GM18909 (cell line): ENCODE results near the gene SMIM35.

Experiments used
- ATAC-seq: cut with Tn5 transposase; IDR thresholded peaks from one replicate; pipeline ENCODE4 v1.9.1; 2021; ENCODE audit warnings: mild to moderate bottlenecking; ENCODE audit not compliant: unreplicated experiment, poor library complexity

SMIM35 gene

GRCh38 chr11:118046051-118046963 is 40.5 kb downstream of the SMIM35 start:
- ATAC-seq, result no peak

- no peak for ATAC-seq
These were observed 41.6 kb downstream of the SMIM35 start for GRCh38 chr11:118045191-118045590.

GRCh38 chr11:118042796-118043195 is 44.0 kb downstream of the SMIM35 start:
- no peak for ATAC-seq

- ATAC-seq, result no peak
These were observed 44.6 kb downstream of the SMIM35 start for GRCh38 chr11:118042141-118042540.

- ATAC-seq, result no peak
These were observed 53.3 kb downstream of the SMIM35 start for GRCh38 chr11:118033443-118033842.

- ATAC-seq, result no peak
These were observed 58.1 kb downstream of the SMIM35 start for GRCh38 chr11:118028626-118029025.

- ATAC-seq, result no peak
These were observed 59.1 kb downstream of the SMIM35 start for GRCh38 chr11:118027694-118028093.

GRCh38 chr11:118021146-118021545 is 65.6 kb downstream of the SMIM35 start:
- ATAC-seq, result no peak

GRCh38 chr11:118018401-118018800 is 68.4 kb downstream of the SMIM35 start:
- no peak for ATAC-seq

- no peak for ATAC-seq
These were observed 69.0 kb downstream of the SMIM35 start for GRCh38 chr11:118017631-118018315.

GRCh38 chr11:118017111-118017510 is 69.7 kb downstream of the SMIM35 start:
- no peak for ATAC-seq

- no peak for ATAC-seq
These were observed 70.7 kb downstream of the SMIM35 start for GRCh38 chr11:118016104-118016503.

GRCh38 chr11:118015385-118015841 is 71.3 kb downstream of the SMIM35 start:
- no peak for ATAC-seq

- no peak for ATAC-seq
These were observed 72.7 kb downstream of the SMIM35 start for GRCh38 chr11:118014022-118014421.

GRCh38 chr11:118012083-118012669 is 74.6 kb downstream of the SMIM35 start:
- ATAC-seq, result no peak

GRCh38 chr11:118010738-118011461 is 75.9 kb downstream of the SMIM35 start:
- ATAC-seq, result peak; percentile 80

- peak; percentile 2 for ATAC-seq
These were observed 76.7 kb downstream of the SMIM35 start for GRCh38 chr11:118009864-118010737.

GRCh38 chr11:118008271-118008911 is 78.4 kb downstream of the SMIM35 start:
- no peak for ATAC-seq
